SW 1271 (cell line): Measurements from ENCODE around the gene ANKIB1.
A peak's percentile ranks its signal among the peaks of the same experiment; 100 is the strongest.
"Not testable (repeated sequence)": the region's sequence is repeated elsewhere in the genome, so short reads cannot be mapped to it uniquely, and the experiment has no call there.

Experiments
- DNase-seq, 2 experiments: peaks; one replicate each; lab custom pipeline; 2025; lab: John Stamatoyannopoulos, UW

The ANKIB1 gene

DNA sequence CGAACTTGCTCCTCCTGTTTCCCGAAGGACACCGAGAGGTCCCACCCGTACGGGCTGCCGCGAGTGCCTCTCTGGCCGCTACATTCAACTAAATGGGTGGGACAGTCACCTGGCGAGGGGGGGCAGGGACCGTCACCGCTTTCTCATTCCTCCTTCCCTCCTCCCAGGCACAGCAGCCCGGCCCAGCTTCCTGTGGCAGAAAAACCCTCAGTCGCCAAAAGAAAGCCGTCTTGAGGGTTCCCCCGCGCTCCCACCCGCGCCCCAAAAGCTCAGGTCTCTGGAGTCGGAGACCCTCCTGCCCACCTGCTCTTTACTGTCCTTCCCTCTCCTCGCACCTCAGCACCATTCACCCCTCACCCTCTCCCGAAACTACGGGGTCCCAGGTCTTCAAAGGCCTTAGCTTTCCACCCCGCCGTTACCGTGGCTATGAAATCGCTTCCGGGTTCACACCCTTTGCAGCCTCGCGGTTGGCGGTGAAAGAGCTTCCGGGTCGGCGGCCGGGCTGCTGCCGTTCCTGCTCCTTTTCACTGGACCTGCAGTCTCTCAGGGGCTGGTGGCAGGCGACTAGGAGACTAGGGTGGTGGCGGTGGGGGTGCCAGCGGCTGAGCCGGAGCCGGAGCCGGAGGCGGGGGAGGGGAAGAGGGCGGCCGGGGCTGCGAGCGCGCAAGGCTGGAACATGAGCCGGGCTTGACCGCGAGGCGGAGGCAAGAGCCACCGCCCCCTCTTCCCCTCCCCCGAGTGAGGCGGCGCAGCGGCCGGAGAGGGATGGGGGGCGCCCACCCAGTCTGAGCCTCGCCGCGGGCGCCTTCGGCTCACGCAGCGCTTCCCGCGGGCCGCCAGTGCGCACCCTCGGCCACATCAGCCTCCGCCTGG, at the start of gene ANKIB1, which contains the start of gene KRIT1:
TSS of gene ANKIB1 (plus strand) at position 488 of the 873 bp plus-strand sequence. CDS start 49,005 bp downstream, outside the sequence.
TSS of gene KRIT1 (minus strand) at position 428 of the 873 bp plus-strand sequence. CDS start 3,779 bp downstream, outside the sequence.
- DNase-seq: peak; percentile 77 to 88

GRCh38 chr7:92200791-92201190, 45.0 kb upstream of the ANKIB1 start:
- no peak for DNase-seq

GRCh38 chr7:92205987-92206386, 39.8 kb upstream of the ANKIB1 start:
- DNase-seq: no peak

- DNase-seq: no peak
These were observed 39.1 kb upstream of the ANKIB1 start for GRCh38 chr7:92206672-92207071.

- no peak for DNase-seq
These were observed 24.0 kb upstream of the ANKIB1 start for GRCh38 chr7:92221766-92222165.

DNA sequence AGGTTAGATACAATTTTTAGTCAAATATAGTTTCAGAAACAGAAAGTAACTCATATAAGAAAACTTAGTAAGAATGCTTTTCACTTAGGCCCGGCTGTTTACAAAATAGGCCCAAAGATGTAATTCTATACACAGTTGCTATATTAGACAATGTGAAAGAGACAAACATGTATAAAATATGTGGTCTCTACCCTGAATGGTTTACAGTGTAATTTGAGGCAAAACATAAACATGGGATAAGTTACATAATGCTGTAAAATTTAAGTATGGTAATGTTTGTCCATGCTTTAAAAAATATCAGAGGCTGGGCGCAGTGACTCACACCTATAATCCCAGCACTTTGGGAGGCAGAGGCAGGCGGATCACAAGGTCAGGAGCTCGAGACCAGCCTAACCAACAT, 18.8 kb upstream of the ANKIB1 start:
- no peak for DNase-seq

DNA sequence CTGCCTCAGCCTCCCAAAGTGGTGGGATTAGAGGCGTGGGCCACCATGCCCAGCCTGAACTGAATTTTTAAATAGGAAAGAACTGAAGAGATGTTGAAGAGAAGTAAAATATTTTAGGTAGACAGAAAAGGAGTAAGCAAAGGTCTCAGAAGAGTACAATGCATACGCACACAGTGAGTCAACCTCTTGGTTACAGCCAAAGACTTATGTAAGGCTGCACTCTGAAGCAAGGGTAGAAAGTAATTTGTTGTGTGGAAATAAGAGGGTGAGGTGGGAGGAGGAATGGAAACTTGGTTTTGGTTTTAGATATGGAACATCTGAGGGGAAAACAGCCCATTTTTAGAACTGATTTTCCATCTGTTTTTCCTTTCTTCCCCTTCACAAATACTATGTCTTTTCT, 17.7 kb upstream of the ANKIB1 start:
- DNase-seq: no peak

GRCh38 chr7:92228742-92229141, 17.0 kb upstream of the ANKIB1 start:
- DNase-seq: no peak

- DNase-seq: no peak
These were observed 15.2 kb upstream of the ANKIB1 start for GRCh38 chr7:92230547-92230946.

GRCh38 chr7:92242972-92243371, 2.8 kb upstream of the ANKIB1 start:
- DNase-seq: no peak

GRCh38 chr7:92244808-92245486, 827 bp upstream of the ANKIB1 start:
- DNase-seq: peak in 1 of 2 experiments; percentile 76

DNA sequence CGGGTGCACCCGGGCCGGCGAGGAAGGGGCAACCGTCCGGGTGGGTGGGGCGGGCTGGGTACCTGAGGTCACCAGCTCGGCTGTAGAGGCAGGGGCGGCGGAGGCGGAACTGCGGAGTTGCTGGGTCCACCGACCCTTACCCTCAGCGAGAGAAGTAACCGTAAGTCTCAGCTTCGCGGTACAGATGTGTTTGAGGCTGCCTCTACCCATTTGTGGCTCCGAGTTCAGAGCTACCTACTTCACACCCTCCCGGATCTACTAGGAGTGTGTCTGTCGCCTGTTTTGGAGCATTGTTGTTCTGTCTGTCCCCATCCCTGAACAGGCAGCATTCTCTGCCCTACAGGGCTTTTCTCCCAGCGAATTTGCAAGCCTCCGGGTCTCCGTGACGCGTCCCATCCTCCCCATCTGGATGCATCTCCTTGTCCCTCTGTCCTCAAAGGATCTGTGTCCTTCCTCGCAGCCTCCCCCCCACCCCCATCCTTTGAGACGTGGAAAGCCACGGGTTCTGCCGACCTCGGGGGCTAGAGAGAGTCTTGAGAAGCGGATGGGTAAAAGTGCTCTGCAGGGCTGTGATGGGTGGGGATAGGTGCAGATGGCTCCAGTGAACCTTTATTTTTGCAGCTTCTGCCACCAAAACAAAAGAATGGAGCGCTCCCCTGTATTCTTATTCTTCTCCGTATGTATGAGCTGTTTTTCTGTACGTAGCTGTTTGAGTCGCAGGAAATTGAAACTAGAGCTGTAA, 757 bp downstream of the ANKIB1 start:
- DNase-seq: peak in 1 of 2 experiments; percentile 32

DNA sequence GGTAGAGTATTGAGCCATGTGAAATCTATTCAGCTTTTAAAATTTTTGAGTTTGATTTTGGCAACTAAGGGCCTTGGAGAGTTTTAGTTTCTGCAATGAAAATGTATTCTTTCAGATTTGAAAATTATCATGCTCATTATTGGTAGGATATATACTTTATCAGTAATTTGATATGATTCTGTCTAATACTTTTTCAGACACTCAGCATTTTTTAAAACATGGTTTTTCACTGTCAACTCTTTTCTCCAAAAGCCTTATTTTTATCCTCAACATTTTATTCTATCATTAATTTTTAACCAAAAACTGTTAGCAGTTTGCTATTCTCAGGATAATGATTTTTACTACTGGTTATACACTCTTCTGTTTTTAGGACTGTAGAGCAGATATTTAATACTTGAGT, 4.8 kb downstream of the ANKIB1 start:
- no peak for DNase-seq

GRCh38 chr7:92251181-92251580, 5.4 kb downstream of the ANKIB1 start:
- no peak for DNase-seq

GRCh38 chr7:92253251-92253650, 7.5 kb downstream of the ANKIB1 start:
- DNase-seq: no peak

GRCh38 chr7:92254800-92255199, 9.0 kb downstream of the ANKIB1 start:
- not testable (repeated sequence) for DNase-seq

DNA sequence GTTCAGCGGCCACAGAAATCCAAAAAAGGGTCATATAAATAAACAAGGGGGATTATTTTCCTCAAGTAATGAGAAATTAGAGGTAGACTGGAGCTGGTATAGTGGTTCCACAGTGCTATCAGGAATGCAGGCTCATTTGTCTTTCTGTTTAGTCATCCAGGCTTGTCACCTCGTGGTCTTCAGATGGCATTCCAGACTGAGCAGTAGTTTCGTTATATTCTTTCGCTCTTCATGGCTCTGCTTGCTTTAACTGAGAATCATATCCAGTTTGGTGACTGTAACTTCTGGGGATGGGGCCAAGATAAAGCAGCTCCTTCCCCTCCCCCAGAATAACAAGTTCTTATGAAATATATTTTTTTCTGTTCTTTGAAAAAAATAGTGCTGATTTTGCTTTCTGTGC, 9.5 kb downstream of the ANKIB1 start:
- DNase-seq: peak in 1 of 2 experiments; percentile 10

GRCh38 chr7:92259062-92259461, 13.3 kb downstream of the ANKIB1 start:
- DNase-seq: no peak

DNA sequence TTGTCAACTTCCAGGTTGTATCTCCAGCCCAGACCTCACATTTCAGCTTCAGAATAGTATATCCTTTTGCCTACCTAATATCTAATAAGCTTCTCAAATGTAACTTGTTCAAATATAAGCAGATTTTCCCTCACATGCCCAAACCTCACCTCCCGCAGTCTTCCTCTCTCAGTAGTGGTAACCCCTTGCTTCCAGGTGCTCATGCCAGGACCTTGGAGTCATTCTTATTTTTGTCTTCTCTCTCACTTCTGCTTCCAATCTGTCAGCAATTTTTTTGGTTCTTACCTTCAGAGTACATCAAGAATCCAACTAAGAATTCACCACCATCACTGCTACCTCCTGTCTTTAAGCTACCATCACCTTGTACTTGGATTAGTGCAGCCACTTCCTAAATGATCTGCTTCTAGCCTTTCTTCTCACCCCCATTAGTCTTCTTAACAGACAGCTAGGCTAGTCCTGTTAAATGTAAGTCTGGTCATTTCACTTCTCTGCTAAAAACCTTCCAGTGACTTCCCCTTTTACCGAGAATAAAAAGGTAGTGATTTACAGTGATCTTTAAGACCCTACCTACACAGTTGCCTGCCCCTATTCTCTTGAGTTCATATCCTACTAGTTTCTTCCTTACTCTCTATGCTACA, 14.0 kb downstream of the ANKIB1 start:
- DNase-seq: no peak

DNA sequence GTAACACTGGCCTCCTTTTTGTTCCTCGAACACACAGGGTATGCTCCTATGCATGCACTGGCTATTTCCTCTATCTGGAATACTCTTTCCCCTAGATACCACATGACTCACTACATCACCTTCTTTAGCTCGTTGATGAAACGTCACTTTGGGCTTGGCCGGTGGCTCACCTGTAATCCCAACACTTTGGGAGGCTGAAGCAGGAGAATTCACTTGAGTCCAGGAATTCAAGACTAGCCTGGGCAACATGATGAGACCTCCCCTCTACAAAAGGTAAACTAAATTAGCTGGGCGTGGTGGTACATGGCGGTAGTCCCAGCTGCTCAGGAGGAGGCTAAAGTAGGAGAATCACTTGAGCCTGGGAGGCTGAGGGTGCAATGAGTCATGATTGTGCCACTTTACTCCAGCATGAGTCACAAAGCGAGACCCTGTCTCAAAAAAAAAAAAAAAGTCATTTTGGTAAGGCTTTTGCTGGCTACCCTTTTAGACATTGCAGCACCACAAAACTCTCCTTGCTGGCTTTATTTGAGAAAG, 14.5 kb downstream of the ANKIB1 start:
- no peak for DNase-seq

GRCh38 chr7:92266415-92267241, 20.9 kb downstream of the ANKIB1 start:
- no peak for DNase-seq
